NCI-H82 (cell line): ENCODE results near the gene FOCAD.

ENCODE experiments used
- DNase-seq: peaks from one replicate; lab custom pipeline; 2025; lab: John Stamatoyannopoulos, UW

The FOCAD gene

GRCh38 chr9:20683351-20684034, 566 bp upstream of the FOCAD start:
- peak; percentile 50 for DNase-seq

GRCh38 chr9:20684875-20685696, 1.0 kb downstream of the FOCAD start:
- peak; percentile 12 for DNase-seq

- no peak for DNase-seq
These were observed 1.7 kb downstream of the FOCAD start for GRCh38 chr9:20685769-20686168.

GRCh38 chr9:20689833-20690232, 5.8 kb downstream of the FOCAD start:
- DNase-seq: no peak

- DNase-seq: no peak
These were observed 8.5 kb downstream of the FOCAD start for GRCh38 chr9:20692554-20692953.

GRCh38 chr9:20693068-20693467, 9.0 kb downstream of the FOCAD start:
- DNase-seq: no peak

GRCh38 chr9:20694248-20694647, 10.2 kb downstream of the FOCAD start:
- DNase-seq: no peak

- no peak for DNase-seq
These were observed 13.1 kb downstream of the FOCAD start for GRCh38 chr9:20697021-20697719.

- no peak for DNase-seq
These were observed 14.7 kb downstream of the FOCAD start for GRCh38 chr9:20698782-20699181.

- DNase-seq: no peak
These were observed 17.0 kb downstream of the FOCAD start for GRCh38 chr9:20701060-20701459.

GRCh38 chr9:20702570-20702969, 18.5 kb downstream of the FOCAD start:
- DNase-seq: no peak

GRCh38 chr9:20703146-20703545, 19.1 kb downstream of the FOCAD start:
- no peak for DNase-seq

- DNase-seq: no peak
These were observed 23.6 kb downstream of the FOCAD start for GRCh38 chr9:20707708-20708107.

- DNase-seq: peak; percentile 49
These were observed 29.1 kb downstream of the FOCAD start for GRCh38 chr9:20713172-20713571.

GRCh38 chr9:20714442-20715415, 30.7 kb downstream of the FOCAD start:
- DNase-seq: no peak

GRCh38 chr9:20722221-20722620, 38.2 kb downstream of the FOCAD start:
- no peak for DNase-seq

- DNase-seq: no peak
These were observed 41.6 kb downstream of the FOCAD start for GRCh38 chr9:20725675-20726074.

GRCh38 chr9:20726144-20726543, 42.1 kb downstream of the FOCAD start:
- no peak for DNase-seq

- DNase-seq: no peak
These were observed 44.6 kb downstream of the FOCAD start for GRCh38 chr9:20728493-20729220.

- no peak for DNase-seq
These were observed 45.5 kb downstream of the FOCAD start for GRCh38 chr9:20729523-20729922.

- no peak for DNase-seq
These were observed 48.1 kb downstream of the FOCAD start for GRCh38 chr9:20732118-20732517.
